HUDEP-2 (cell line): ENCODE measurements around the gene FRZB.
"Not testable (repeated sequence)": the region's sequence is repeated elsewhere in the genome, so short reads cannot be mapped to it uniquely, and the experiment has no call there.

Source experiments
- DNase-seq, 76 experiments: peaks; one replicate each; lab custom pipeline; 2025; ENCODE audit not compliant: unreplicated experiment in 76 of 76; lab: John Stamatoyannopoulos, UW

The FRZB gene

DNA sequence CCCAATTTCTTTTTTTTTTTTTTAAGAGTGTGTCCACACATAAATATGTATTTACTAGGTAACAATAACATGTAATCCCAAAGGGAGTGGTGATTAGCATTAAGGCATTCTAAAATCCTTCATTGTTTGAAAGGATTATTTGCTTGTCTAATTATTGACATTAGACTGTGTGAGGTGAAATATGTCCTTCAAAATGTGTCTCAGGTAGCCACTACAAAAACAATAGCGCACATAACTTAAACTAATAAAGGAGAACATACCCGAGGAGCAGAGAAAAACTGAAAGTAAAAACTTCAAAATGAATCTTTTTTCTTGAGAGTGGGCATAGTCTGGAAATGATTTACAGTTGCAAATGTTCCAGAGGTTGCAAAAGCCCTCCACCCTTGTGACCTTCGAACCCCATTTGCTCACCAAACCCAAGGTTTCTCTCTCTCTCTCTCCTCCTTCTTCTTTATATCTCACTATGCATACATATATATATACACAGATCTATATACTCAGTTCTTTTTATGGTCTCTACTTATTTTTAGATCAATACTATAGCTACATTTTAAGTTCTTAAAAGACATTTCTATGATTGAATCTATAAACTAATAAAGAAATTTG is 24.4 kb upstream of the FRZB start:
- no peak for DNase-seq

DNA sequence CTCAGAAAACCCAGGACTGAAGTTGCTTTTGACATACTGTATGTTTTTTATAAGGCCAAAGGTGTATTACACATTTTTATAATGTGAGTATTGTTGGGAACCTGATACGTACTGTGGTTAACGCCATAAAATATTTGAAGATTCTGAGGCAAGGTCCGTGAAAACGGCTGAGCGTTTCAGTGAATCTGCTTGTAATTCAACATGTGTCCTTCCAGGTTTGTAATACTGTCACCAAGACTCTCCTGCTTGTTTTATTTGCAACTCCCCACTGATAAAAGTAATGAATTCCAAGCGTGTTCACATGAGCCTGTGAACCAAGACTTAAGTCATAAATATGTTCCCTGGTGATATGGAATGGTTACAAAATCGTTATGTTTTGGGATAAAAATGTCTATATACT is 23.9 kb upstream of the FRZB start:
- DNase-seq: no peak

DNA sequence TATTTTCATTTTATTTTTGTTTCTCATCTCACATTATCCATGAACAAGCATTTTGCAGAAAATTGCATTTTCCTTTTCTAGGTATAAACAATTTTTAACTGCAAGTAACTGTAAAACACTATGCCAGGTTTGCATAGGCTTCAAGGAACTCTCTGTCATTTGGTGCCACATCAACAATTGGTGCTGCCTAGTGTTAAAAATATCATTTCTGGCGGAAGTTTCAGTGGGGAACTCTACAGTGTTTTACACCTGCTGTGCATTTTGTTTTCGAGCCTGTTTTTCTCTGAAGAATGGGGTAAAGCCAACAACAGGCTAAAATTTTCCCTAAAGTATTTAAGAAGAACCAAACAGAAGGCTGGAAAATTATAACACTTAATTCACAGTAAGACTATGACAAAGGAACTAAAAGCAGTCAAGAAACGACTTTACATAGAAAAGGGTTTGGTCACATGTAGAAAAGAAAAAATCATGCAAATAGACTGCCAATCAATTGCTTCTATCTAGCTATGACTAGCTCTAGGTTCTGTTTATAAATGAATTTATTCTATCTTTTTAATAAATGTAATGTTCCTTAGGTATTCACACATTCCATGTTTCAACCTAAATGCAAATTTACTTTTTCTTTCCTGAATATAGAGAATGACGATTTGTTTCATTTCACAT is 21.4 kb upstream of the FRZB start:
- DNase-seq: no peak

DNA sequence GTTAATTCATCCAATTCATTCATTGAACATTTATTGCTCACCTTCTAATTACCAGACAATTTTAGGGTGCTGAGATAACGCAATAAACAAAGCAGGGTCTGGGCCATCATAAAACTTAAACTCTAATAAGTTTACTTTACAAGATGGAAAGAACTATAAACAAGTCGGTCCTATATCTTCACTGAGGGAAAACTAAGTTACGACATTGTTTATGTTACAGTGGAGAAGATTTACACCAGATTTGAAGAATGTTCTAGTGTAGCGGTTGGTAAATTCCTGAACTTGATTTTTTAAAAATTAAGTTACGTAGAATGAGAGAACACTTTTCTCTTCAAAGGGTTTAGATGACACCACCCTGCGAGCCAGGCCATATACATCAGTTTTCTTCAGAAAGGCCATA is 20.7 kb upstream of the FRZB start:
- DNase-seq: no peak

DNA sequence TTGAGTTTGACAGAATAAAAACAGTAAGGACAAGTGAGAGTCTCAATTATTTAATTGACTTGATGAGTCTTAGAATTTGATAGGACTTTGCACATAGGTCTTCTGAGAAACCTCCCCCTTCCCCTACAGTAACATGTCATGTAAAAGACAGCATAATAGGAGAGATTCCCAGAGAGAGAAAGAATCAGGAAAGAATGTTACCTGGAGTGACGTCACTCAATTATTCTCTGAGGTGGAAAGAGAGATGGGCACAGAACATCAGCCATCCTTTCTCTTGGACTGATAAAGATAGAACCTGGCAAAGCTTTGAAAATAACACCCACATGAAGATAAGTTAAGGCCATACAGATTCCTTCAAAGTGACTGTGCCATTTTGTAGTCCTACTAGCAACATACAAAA is 19.3 kb upstream of the FRZB start:
- no peak for DNase-seq

DNA sequence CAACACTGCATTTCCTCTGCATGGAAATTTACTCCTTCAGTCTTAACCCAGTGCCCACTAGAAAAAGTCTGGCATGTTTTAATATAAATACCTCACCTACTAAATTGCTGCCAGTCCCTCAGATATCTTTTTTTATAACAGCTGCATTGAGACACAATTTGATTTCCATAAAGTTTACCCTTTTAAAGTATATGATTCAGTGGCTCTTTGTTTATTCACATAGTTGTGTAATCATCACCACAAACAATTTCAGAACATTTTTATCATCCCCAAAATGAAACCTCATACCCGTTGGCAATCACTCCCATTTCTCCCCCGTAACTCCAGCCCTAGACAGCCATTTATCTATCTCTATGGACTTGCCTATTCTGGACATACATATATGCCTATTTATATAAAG is 17.0 kb upstream of the FRZB start:
- no peak for DNase-seq

DNA sequence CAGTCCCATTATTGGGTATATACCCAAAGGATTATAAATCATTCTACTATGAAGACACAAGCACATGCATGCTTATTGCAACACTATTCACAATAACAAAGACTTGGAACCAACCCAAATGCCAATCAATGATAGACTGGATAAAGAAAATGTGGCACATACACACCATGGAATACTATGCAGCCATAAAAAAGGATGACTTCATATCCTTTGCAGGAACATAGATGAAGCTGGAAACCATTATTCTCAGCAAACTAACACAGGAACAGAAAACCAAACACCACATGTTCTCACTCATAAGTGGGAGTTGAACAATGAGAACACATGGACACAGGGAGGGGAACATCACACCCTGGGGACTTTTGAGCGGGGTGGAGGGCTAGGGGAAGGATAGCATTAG is 13.7 kb upstream of the FRZB start:
- not testable (repeated sequence) for DNase-seq

DNA sequence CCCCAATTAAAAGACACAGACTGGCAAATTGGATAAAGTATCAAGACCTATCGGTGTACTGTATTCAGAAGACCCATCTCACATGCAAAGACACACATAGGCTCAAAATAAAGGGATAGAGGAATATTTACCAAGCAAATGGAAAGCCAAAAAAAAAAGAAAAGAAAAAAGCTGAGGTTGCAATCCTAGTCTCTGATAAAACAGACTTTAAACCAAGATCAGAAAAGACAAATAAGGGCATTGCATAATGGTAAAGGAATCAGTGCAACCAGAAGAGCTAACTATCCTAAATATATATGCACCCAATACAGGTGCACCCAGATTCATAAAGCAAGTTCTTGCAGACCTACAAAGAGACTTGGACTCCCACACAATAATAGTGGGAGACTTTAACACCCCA is 10.2 kb upstream of the FRZB start:
- DNase-seq: not testable (repeated sequence)

DNA sequence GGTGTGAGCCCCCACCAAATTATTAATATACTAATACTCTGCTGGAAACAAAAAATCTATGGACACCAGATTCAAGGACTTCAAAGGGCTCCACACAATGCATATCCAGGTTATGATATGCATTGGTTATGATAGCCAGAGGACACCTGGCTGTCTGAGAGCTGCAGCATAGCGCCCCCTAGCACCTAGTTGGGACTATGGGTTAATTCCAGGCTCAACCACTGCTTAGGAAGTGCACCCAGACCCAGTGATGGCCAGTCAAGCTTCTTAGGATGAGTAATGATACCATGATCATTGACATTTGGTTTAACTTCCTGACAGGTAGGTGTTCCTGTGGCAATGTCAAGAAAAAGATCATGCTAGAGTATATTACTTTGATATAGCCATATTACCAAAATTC is 3.8 kb upstream of the FRZB start:
- DNase-seq: peak in 36 of 76 experiments; percentile 0 to 51 (median 15)

DNA sequence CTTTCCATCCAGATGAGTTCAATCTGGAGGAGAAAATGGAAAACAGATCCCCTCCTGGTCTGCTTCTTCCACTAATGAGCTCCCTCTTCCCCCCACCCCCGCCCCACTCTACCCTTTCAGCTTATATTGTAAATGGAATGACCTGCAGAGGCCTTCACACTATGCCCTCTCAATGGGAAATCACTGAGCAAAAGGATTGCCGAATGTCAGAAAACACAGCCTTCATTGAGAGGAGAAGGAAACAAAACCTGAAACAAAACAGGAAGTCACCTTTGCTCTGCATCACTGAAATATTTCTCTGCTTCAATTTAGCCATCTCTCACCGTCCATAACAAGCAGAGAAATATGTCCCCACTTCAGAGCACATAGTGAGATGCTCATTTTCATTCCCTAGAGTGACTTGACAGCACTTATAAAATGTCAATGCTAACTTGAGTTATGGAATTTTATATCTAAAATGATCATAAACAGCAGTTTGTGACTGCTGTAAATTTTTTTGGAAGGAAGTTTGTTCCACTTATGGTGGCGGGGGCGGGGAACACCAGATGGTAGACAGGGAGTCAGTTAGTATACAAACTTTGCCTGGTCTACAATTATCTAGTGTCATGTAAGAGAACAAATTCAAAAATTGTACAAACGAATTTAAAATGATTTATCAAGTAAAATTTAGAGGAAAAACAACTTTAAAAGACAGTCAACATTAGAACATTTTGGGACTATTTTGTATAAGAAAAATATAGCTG is 1.8 kb upstream of the FRZB start:
- no peak for DNase-seq

DNA sequence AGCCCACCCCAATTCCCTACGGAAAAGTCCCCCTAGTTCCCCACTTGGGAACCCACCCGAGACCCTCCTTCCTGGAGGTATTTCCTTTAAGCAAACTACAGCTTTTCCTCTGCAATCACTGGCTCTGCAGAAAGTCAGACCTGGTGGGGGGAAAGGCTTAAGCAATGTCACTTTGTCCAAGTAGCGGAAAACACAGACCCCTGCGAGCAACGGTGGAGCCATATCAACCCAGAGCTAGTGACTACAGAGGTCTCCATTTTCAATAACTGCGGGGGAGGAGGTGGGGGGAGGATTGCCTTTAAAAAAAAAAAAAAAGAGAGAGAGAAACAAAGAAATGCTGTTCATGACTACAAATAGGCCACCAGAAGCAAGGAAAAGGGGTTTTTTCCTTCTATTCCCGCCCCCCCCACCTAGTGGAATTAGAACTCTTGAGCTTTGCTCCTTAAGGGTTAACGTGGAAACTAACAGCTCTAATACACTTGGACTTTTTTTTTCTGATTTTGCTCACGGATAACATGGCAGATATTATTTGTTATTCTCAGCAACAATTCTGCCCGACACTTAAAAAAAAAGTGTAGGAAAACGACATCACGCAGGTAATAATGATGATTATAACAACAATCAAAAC is 1.1 kb upstream of the FRZB start:
- DNase-seq: no peak

DNA sequence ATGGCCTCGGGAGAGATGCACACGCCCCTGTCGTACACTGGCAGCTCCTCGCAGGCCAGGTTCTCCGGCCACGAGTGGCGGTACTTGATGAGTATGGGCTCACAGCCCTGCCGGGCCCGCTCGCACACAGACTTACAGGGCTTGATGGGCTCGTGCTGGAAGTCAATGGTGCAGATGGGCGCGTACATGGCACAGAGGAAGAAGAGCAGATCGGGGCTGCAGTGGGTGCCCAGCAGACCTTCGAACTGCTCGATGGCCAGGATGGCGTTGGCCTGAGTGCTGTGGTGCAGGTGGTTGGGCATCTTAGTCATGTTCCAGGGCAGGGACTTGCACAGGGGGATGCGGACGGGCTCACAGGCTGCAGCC is 359 bp downstream of the FRZB start:
- DNase-seq: no peak

DNA sequence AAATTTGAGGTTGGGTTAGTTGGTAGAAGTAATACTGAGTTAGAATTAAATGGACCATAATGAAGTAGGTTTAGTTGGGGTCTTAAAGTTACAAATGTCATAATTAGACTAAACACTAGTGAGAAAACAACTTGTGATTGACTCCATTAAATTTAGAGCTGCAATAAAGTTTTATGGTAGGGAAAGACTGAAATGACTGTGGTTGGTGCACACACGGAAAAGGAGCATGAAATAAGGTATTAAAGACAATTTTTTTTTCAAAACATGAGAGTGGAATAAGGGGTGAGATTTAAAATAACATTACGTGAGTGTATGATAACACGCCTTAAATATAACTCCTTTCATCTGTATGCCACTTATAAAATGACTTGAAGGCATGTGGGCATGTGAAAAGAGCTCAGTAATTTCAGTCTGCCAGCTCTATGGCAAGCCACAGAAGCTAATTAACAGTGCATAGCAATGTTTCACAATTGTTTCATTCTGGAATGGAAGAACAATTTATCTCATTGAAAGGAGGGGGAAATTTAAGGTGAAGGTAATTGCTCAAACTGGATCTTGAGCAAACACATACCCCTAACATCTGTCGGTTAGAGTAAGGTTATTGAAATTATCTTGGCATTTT is 1.4 kb downstream of the FRZB start:
- DNase-seq: no peak

DNA sequence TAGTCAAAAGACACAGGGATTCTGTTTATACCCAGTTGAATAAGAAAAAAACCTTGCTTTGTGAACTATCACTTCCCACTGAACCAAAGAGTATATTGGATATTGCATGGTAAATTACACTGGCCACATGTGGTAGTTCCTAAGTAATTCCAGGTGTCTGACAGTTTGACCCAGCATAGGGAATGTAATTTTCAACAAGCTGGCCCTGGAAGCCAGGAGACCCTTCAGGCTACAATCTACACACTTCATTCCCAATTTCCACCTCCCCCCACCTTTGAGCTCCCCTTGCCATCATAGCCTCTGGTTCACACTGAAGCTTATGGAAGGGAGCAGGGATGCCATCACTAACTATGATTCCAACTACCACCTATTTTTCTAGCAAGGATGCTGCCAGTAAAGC is 2.8 kb downstream of the FRZB start:
- no peak for DNase-seq

DNA sequence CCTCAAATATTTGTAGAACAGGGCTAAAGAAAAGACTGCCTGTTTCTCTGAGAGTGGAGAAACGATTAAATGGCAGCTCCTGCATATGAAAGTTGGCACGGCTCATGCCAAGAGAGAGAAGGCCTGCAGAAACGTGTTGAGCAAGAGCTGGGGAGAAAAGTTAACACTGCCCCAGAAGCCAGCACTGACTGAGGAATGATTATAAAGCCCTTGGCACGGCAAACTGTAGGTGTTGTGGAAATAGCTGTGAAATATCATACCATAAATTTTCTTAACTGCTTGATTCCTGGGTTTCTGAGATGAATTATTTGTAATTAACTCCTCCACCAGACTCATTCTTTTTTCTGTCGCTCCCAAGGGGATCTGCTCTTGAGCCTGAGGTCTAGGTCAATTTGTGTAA is 4.3 kb downstream of the FRZB start:
- no peak for DNase-seq

DNA sequence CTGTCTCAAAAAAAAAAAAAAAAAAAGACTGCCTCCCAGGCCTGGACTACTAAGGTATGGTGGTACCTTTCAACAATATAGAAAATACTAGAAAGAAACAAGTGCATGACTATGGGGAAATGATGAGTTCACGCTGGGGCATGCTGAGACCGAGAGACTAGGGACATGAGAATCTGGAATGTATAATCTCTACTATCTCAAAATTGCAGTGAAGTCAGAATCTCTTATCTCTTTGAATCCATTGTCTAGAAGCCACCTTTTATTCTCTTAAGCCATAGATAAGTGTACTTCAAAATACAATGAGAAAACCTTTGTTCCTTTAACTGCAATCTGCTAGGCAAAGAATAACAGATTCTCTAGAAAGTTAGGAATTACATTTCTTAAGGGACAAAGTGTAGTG is 5.6 kb downstream of the FRZB start:
- DNase-seq: no peak

DNA sequence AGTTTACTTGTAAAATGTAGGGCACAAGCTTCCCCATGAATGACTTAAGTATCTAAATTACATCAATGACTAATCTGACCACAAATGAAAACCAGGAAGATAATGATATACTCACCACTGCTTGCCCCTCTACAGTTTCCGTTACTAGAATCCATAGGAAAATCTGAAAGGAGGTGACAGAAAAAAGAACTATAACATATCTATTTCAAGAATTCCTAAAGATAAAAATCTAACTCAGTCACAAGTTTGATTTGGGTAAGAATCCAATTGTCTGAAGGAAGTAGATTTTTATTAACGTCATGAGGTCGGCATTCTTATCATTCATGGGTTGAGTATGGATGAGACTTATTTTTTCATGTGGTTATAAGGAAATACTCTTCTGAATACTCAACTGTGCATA is 7.8 kb downstream of the FRZB start:
- DNase-seq: no peak

DNA sequence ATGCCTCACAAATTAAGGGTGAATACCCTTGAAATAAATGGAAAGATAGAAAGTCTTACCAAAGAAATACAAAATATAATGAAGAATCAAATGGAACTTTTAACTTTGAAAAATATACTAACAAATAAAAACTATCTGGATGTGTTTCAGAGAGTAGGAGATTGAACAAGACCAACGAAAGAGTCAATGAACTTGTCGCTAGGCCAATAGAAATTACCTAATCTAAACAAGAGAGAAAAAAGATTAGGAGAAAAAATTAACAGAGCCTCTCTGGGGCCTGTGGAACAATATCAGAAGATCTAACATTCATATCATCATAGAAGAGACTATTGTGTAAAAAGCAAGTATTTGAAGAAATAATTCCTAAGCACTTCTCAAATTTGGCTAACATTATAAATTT is 11.1 kb downstream of the FRZB start:
- DNase-seq: no peak

DNA sequence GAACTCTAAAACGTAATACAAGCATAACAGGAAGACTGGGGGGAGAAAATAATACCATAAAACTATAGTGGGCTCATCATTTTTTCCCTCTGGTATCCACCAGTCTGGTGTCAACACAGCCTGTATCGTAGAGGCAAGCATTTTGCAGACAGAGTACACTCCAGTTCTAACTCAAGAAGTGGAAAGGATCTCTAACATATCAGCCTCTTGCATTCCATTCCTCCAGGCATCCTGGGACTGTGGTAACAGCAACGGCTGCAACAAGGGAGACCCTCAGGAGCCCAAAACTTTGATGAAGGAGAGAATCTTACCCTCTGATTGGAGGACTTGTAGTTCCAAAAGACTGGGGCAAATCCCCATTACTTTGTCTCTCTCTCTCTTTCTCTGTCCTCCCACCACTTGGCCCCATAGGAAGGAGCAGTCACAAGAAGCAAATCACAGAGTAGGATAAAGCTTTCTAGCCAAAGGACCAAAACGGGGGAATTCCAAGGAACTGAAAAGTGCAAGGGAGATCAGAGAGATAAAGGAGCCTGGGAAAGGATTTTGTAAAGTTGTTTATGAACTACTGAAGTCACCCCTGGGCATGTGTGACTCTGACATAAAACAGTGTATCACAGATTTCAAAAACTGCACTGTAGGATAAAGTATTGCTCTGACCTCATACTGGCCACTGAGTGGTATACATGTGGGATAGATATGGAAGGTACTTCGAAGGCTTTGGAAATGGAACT is 11.9 kb downstream of the FRZB start:
- no peak for DNase-seq

DNA sequence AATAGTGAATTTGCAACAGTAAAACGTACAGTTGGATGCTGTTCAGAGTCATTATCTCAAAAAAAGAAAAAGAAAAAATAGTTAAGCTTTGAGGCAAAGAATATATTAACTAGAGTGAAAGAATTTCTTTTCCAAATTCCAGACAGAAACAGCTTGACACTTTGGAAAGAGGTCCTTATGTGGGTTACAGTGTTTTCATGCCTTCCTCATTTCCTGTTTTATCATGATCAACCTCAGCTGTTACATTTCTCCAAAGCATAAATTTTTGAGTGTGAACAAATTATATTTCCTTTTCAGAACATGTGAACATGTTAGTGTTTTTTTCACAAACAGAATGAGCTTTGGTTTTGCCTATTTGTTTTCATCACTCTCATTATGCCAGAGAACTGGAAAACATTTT is 13.6 kb downstream of the FRZB start:
- no peak for DNase-seq

DNA sequence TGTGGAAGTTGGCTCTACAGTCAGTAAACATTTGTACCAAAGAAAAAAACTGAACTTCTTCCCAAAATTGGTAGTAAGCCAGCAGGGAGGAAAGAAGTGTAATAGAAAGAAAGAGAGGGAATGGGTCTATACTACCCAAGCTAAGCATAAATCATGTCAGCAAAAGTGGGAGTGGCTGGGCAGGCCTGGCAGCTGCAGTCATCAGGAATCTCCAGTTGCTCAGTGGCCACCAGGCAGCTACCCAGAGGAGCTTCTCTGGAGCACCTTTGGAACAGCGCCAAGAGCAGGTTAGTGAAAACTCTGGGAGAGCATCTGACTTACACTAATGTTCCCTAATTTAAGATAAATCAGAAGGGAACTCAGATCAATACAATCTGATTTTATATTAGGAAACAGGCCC is 14.3 kb downstream of the FRZB start:
- DNase-seq: no peak
